ENCODE data around the gene SPOCK2. TPM values are rescaled to one million over a fixed set of nuclear protein-coding genes. Genes with fewer than 3 reads are reported as not detected.

The SPOCK2 gene
- total RNA-seq, 1 experiment from 2014 or later, result 1.1 TPM

- Histone ChIP-seq H3K36me3 (ENCODE audit: control insufficient read depth in 1 of 2, insufficient read depth in 2 of 2, low read length in 2 of 2) (no peaks in the 10 kb centered on the region), H3K9me3 (ENCODE audit: control insufficient read depth in 1 of 2, insufficient read depth in 1 of 2, low read depth in 1 of 2, low read length in 2 of 2) (no peaks in the 10 kb centered on the region), H3K27ac (ENCODE audit: low read depth, low read length) (no peak overlapping the region), H3K4me3 (replicated peaks in 1 of 2; ENCODE audit: low read depth in 1 of 2, low read length in 2 of 2) (no peak overlapping the region), H3K9me2 (ENCODE audit: insufficient read depth) (no peaks in the 10 kb centered on the region), H3K79me2 (ENCODE audit: insufficient read depth, low read length) (no peaks in the 10 kb centered on the region), H3K4me1 (ENCODE audit: control insufficient read depth in 1 of 2, insufficient read depth in 2 of 2, low read length in 2 of 2) (no peaks in the 10 kb centered on the region), H2AFZ (ENCODE audit: low read depth, low read length, poor library complexity, severe bottlenecking) (no peak overlapping the region), H3K27me3 (ENCODE audit: insufficient read depth, low read length) (no peaks in the 10 kb centered on the region), H3K9ac (ENCODE audit: low read length) (no peak overlapping the region), H3K4me2 (ENCODE audit: low read length) (no peak overlapping the region), H4K20me1 (ENCODE audit: insufficient read depth) (no peaks in the 10 kb centered on the region)
- ATAC-seq, result no peak
- intact Hi-C loops (cut with micrococcal nuclease), result no loop called here
- no peak for TF ChIP-seq EGR1 (IDR thresholded peaks at IDR 0.05; ENCODE audit: low read depth)
- TF ChIP-seq SIN3A (IDR thresholded peaks at IDR 0.05; ENCODE audit: low read depth), result no peak
- no peak for TF ChIP-seq ATF3 (IDR thresholded peaks at IDR 0.05)
- no peak for TF ChIP-seq EZH2 (IDR thresholded peaks at IDR 0.05)
- TF ChIP-seq POLR2A (IDR thresholded peaks at IDR 0.05; ENCODE audit: borderline replicate concordance, extremely low read depth, insufficient read depth, insufficient read length), result no peak
- no peak for TF ChIP-seq YY1 (IDR thresholded peaks at IDR 0.05; ENCODE audit: extremely low read depth, insufficient replicate concordance, low read depth, low read length)
- TF ChIP-seq TCF7L2 (IDR thresholded peaks at IDR 0.05; ENCODE audit: borderline replicate concordance, extremely low read depth, insufficient read depth, insufficient read length), result no peak
- TF ChIP-seq EZH2phosphoT487 (IDR thresholded peaks at IDR 0.05; ENCODE audit: borderline replicate concordance), result no peak
- no peak for TF ChIP-seq SP1 (IDR thresholded peaks at IDR 0.05; ENCODE audit: low read depth)
- no peak for DNase-seq (ENCODE audit: low read depth, low spot score)
- ChIA-PET POLR2A (no interaction called here), CTCF (no interaction called here), RAD21 (ENCODE audit: low non-redundant PET in 1 of 2, low total read pairs in 2 of 2, uncharacterized antibody in 2 of 2, unreplicated experiment in 2 of 2) (no interaction called here)
- BruUV-seq (replicated peaks), result no TSS peak
Observed at GRCh38 chr10:72019085-72019876, 69.1 kb downstream of the SPOCK2 start.
